ENCODE measurements around the gene NFU1. TPM values are rescaled to one million over a fixed set of nuclear protein-coding genes. Genes with fewer than 3 reads are reported as not detected.
"Not testable (repeated sequence)": the region's sequence is repeated elsewhere in the genome, so short reads cannot be mapped to it uniquely, and the experiment has no call there.

The NFU1 gene
- total RNA-seq, 1 experiment from 2014 or later: 70.5 TPM

DNA sequence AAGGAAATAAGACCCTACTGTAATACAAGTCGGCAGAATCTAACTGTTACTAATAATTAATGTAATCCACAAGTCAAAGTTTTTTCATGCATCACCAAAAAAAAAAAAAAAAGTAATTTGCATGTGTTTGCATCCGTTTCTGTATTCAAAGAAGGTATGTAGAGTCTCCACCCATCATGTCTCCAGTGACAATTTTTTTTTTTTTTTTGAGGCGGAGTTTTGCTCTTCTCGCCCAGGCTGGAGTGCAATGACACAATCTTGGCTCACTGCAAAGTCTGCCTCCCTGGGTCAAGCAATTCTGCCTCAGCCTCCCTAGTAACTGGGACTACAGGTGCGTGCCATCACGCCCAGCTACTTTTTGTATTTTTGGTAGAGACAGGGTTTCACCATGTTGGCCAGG is 24.2 kb upstream of the NFU1 start:
- Histone ChIP-seq H3K27ac (no peak overlapping the region), H3K27me3 (no peaks in the 10 kb centered on the region), H3K4me3 (no peak overlapping the region), H3K36me3 (no peaks in the 10 kb centered on the region), H3K4me1 (no peaks in the 10 kb centered on the region), H3K9me3 (replicated peaks) (no peaks in the 10 kb centered on the region)
- DNase-seq: no peak

- Histone ChIP-seq H3K36me3 (no peaks in the 10 kb centered on the region), H3K4me1 (no peaks in the 10 kb centered on the region), H3K4me3 (no peak overlapping the region), H3K9me3 (replicated peaks) (no peaks in the 10 kb centered on the region), H3K27me3 (no peaks in the 10 kb centered on the region), H3K27ac (no peak overlapping the region)
- DNase-seq: no peak
Measured at GRCh38 chr2:69459936-69460335, 22.7 kb upstream of the NFU1 start.

DNA sequence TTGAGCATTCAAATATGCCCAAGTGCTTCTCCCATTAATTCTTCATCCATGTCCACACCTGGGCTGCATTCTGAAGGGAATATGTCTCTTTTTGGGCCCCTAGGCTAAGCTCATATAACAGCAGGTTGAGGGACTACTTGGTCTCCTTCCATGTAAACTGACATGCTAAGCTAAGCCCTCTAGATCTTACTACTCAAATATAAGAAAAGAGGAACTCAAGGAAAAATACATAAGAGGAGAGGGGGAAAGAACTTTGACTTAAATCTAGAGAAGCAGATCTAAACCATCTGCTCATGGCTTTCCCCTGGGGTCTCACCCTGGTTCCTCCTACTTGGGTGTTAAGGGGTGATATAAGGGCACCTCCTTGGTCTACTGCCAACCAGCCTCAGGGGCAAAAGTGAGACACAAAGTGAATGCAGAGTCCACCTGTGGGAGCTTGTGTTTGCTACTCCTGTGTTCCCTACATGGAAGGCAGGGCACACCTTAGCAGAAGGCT is 19.8 kb upstream of the NFU1 start:
- no peak for DNase-seq
- no peak overlapping the region for H3K4me3 ChIP-seq

GRCh38 chr2:69456154-69456553 is 18.9 kb upstream of the NFU1 start:
- Histone ChIP-seq H3K4me3 (no peak overlapping the region), H3K27me3 (no peaks in the 10 kb centered on the region), H3K36me3 (no peaks in the 10 kb centered on the region), H3K27ac (no peak overlapping the region), H3K4me1 (peaks cover 17% of the 10 kb centered on the region), H3K9me3 (replicated peaks) (no peaks in the 10 kb centered on the region)
- DNase-seq: no peak

More for the DNA sequence above, 19.8 kb upstream of the NFU1 start:
- Histone ChIP-seq H3K4me1 (peaks cover 17% of the 10 kb centered on the region), H3K9me3 (replicated peaks) (no peaks in the 10 kb centered on the region), H3K27ac (no peak overlapping the region), H3K36me3 (no peaks in the 10 kb centered on the region), H3K27me3 (no peaks in the 10 kb centered on the region)

GRCh38 chr2:69454976-69455375 is 17.7 kb upstream of the NFU1 start:
- no peak for DNase-seq
- no peaks in the 10 kb centered on the region for H3K9me3 ChIP-seq (replicated peaks)
- H3K4me3 ChIP-seq: no peak overlapping the region
- no peak overlapping the region for H3K27ac ChIP-seq
- H3K36me3 ChIP-seq: no peaks in the 10 kb centered on the region
- H3K4me1 ChIP-seq: peaks cover 17% of the 10 kb centered on the region
- no peaks in the 10 kb centered on the region for H3K27me3 ChIP-seq

DNA sequence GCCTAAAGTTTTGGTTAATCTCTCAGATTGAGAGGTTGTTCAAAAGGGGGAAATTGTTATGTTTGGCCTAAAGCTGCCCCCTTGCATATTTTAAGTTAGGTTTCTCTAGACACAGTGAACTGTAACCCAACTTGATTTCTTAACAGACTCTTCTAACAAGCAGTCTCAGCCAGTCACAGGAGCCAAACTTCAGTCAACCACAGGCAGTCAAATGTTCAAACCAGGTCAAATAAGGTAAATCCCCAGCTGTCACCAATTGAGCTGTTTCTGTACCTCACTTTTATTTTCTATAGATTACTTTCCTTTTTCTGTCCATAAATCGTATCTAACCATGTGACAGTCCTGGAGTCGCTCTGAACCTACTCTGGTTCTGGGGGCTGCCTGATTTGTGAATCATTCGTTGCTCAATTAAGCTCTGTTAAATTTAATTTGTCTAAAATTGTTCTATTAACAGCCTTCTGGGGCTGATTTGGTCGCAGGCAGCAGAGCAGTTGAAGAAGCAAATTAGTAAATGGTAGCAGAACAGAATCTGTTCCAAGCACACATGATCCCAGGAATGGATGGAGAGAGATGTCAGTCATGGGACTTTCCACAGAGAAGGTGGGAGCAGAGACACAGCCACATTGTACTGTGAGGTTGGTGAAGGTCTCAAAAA is 16.4 kb upstream of the NFU1 start:
- Histone ChIP-seq H3K4me1 (peaks cover 17% of the 10 kb centered on the region), H3K36me3 (no peaks in the 10 kb centered on the region), H3K9me3 (replicated peaks) (no peaks in the 10 kb centered on the region), H3K27ac (peak overlapping the region; percentile 47), H3K27me3 (no peaks in the 10 kb centered on the region), H3K4me3 (peak overlapping the region; percentile 16)
- peak; percentile 38 to 66 for DNase-seq

DNA sequence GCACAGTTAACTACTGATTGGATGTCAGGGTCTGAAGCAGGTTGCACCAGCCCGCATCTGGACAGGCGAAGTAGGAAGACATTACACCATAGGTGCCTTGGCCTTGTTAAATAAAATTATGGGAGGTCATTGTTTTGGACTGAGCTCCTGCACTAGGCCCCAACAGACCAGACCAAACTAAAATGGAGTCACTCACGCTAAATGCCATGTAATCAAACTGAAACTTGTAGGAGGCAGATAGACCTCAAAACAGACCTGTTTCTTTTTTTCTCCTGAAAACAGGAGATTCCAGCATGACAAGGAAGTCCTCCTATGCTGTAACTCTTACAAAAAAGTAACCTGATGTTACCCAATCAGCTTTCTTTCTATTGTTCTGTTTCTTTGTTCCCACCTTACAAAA is 15.5 kb upstream of the NFU1 start:
- Histone ChIP-seq H3K27ac (no peak overlapping the region), H3K36me3 (no peaks in the 10 kb centered on the region), H3K27me3 (no peaks in the 10 kb centered on the region), H3K9me3 (replicated peaks) (no peaks in the 10 kb centered on the region), H3K4me3 (no peak overlapping the region), H3K4me1 (peaks cover 17% of the 10 kb centered on the region)
- no peak for DNase-seq

GRCh38 chr2:69450735-69451416 is 13.6 kb upstream of the NFU1 start:
- DNase-seq: no peak
- Histone ChIP-seq H3K9me3 (replicated peaks) (no peaks in the 10 kb centered on the region), H3K36me3 (no peaks in the 10 kb centered on the region), H3K4me3 (no peak overlapping the region), H3K27me3 (no peaks in the 10 kb centered on the region), H3K27ac (no peak overlapping the region), H3K4me1 (peaks cover 17% of the 10 kb centered on the region)

DNA sequence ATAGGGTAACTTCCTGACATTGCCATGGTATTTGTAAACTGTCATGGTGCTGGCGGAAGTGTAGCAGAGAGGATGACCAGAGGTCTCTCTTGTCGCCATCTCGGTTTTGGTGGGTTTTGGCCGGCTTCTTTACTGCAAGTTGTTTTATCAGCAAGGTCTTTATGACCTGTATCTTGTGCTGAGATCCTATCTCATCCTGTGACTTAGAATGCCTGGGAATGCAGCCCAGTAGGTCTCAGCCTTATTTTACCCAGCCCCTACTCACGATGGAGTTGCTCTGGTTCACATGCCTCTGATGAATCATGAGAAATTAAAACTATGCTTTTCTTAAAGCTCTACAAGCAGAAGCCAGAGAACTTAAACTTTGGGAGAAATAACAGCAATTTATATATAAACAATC is 12.7 kb upstream of the NFU1 start:
- Histone ChIP-seq H3K27ac (no peak overlapping the region), H3K9me3 (replicated peaks) (no peaks in the 10 kb centered on the region), H3K4me3 (no peak overlapping the region), H3K4me1 (peaks cover 17% of the 10 kb centered on the region), H3K36me3 (no peaks in the 10 kb centered on the region), H3K27me3 (no peaks in the 10 kb centered on the region)
- no peak for DNase-seq

GRCh38 chr2:69443673-69444072 is 6.4 kb upstream of the NFU1 start:
- H3K9me3 ChIP-seq (replicated peaks); H3K4me1 ChIP-seq; H3K27me3 ChIP-seq; H3K27ac ChIP-seq; H3K4me3 ChIP-seq; H3K36me3 ChIP-seq; DNase-seq: not testable (repeated sequence)

DNA sequence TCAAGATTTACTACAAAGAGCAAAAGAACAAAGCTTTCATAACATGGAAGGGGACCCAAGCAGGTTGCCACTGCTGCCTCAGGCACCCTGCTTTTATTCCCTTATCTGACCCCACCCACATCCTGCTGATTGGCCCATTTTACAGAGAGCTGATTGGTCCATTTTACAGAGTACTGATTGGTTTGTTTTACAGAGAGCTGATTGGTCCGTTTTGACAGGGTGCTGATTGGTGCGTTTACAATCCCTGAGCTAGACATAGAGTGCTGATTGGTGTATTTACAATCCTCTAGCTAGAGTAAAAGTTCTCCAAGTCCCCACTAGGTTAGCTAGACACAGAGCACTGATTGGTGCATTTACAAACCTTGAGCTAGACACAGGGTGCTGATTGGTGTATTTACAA is 2.3 kb upstream of the NFU1 start:
- DNase-seq; H3K27me3 ChIP-seq; H3K4me1 ChIP-seq; H3K27ac ChIP-seq; H3K36me3 ChIP-seq; H3K4me3 ChIP-seq; H3K9me3 ChIP-seq (replicated peaks): not testable (repeated sequence)

- no peaks in the 10 kb centered on the region for H3K9me3 ChIP-seq (replicated peaks)
- no peak overlapping the region for H3K27ac ChIP-seq
- H3K27me3 ChIP-seq: no peaks in the 10 kb centered on the region
- H3K36me3 ChIP-seq: no peaks in the 10 kb centered on the region
- H3K4me1 ChIP-seq: 0 out of 2 replicates have a peak, but pooled peaks cover 3% of the 10 kb centered on the region
- no peak overlapping the region for H3K4me3 ChIP-seq
- DNase-seq: no peak
Measured at GRCh38 chr2:69438580-69438979, 1.3 kb upstream of the NFU1 start.

GRCh38 chr2:69437751-69438154 is 518 bp upstream of the NFU1 start:
- H3K27ac ChIP-seq: peak overlapping the region; percentile 87
- no peaks in the 10 kb centered on the region for H3K27me3 ChIP-seq
- H3K4me3 ChIP-seq: peak overlapping the region; percentile 83
- 0 out of 2 replicates have a peak, but pooled peaks cover 3% of the 10 kb centered on the region for H3K4me1 ChIP-seq
- H3K36me3 ChIP-seq: no peaks in the 10 kb centered on the region
- H3K9me3 ChIP-seq (replicated peaks): no peaks in the 10 kb centered on the region
- no peak for DNase-seq

DNA sequence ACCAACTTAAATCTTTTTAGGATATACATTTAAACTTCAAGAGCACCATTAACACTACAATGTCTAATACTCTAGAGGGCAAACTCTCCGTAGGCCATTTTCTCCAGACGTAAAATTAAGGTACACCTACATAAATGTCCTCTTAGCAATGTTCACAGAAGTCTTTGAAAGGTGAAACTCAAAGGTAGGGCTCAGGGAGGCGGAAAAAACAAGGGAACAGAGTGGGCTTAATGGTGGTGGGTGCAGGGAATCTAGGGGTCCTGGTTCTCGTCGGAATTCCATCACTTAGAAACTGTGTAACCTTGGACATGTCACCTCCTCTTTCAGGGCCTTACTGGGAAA is 668 bp downstream of the NFU1 start:
- Histone ChIP-seq H3K36me3 (peaks cover under 1% of the 10 kb centered on the region; the same call in 1 of the 2 replicates), H3K27ac (peak overlapping the region; percentile 87), H3K4me1 (0 out of 2 replicates have a peak, but pooled peaks cover 3% of the 10 kb centered on the region), H3K9me3 (replicated peaks) (no peaks in the 10 kb centered on the region), H3K4me3 (peak overlapping the region; percentile 83), H3K27me3 (no peaks in the 10 kb centered on the region)
- DNase-seq: no peak

DNA sequence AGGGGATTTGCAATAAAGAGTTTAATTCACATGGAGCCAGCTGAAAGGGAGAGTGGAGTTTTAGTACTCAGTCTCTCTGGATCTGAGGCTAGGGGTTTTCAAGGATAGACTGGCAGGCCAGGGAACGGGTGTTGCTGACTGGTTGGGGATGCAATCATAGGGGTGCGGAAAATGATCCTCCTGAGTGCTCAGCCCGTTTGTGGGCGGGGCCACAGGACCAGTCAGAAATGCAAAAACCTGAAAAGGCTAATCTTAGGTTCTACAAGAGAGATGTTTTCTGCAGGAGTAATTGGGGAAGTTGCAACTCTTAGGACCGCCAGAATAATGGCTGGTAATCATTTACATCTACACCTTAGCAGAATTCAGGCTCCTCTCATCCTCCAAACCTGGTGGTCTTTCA is 2.5 kb downstream of the NFU1 start:
- no peaks in the 10 kb centered on the region for H3K27me3 ChIP-seq
- no peak overlapping the region for H3K4me3 ChIP-seq
- no peak overlapping the region for H3K27ac ChIP-seq
- DNase-seq: no peak
- H3K4me1 ChIP-seq: 0 out of 2 replicates have a peak, but pooled peaks cover 3% of the 10 kb centered on the region
- no peaks in the 10 kb centered on the region for H3K9me3 ChIP-seq (replicated peaks)
- H3K36me3 ChIP-seq: peaks cover 7% of the 10 kb centered on the region; the same call in 1 of the 2 replicates

Data from SJCRH30 (cell line).